CD4-positive, CD25-positive, alpha-beta regulatory T cell (primary cell): Measurements from ENCODE around the gene PAX9. TPM values are rescaled to one million over a fixed set of nuclear protein-coding genes. Genes with fewer than 3 reads are reported as not detected.

Source experiments
- ATAC-seq, 2 donors: fragments of 150-1000 bp; cut with Tn5 transposase; one replicate each; pipeline ENCODE4 v1.10.0; 2021; ENCODE audit warnings: low read depth in 2 of 2, moderate number of reproducible peaks in 2 of 2, moderate library complexity in 1 of 2
- DNase-seq, 3 donors: peaks; one replicate each; pipeline versions ENCODE4 v3.0.0 to v3.0.0-alpha.2; 2012 to 2022; ENCODE audit warnings: mixed read lengths in 1 of 3
- H3K27ac ChIP-seq: one replicate; pipeline ENCODE4 v1.7.0; 2013; ENCODE audit warnings: mild to moderate bottlenecking, low read length; ENCODE audit not compliant: insufficient read depth, poor library complexity, severe bottlenecking
- H3K27me3 ChIP-seq: one replicate; pipeline ENCODE4 v1.7.0; 2013; ENCODE audit warnings: low read length; ENCODE audit not compliant: control insufficient read depth, insufficient read depth
- H3K36me3 ChIP-seq: one replicate; pipeline ENCODE4 v1.7.0; 2013; ENCODE audit warnings: mild to moderate bottlenecking, low read length, moderate library complexity; ENCODE audit not compliant: control insufficient read depth, insufficient read depth
- H3K4me1 ChIP-seq: 2 replicates; pipeline ENCODE4 v1.7.0; 2013; ENCODE audit warnings: mild to moderate bottlenecking, low read length; ENCODE audit not compliant: insufficient read depth, control insufficient read depth, poor library complexity, severe bottlenecking
- H3K4me3 ChIP-seq: one replicate; pipeline ENCODE4 v1.7.0; 2013; ENCODE audit warnings: low read depth, mild to moderate bottlenecking, low read length, moderate library complexity
- H3K9me3 ChIP-seq, 2 experiments: 1 replicate in 1 of 2; 2 replicates in 1 of 2; pipeline ENCODE4 v1.7.0; 2013; ENCODE audit warnings: low read length in 2 of 2, mild to moderate bottlenecking in 1 of 2, moderate library complexity in 1 of 2; ENCODE audit not compliant: control insufficient read depth in 2 of 2
- H3K27ac Mint-ChIP-seq, 3 donors: one replicate each; pipeline ENCODE4 v1.8.0; 2020 to 2022; ENCODE audit warnings: mild to moderate bottlenecking in 3 of 3, mixed read lengths in 3 of 3, moderate library complexity in 2 of 3
- H3K27me3 Mint-ChIP-seq: one replicate; pipeline ENCODE4 v1.8.0; 2022; ENCODE audit warnings: mild to moderate bottlenecking, mixed read lengths
- H3K36me3 Mint-ChIP-seq: one replicate; pipeline ENCODE4 v1.8.0; 2020; ENCODE audit warnings: mixed read lengths
- H3K4me1 Mint-ChIP-seq, 4 donors: one replicate each; pipeline ENCODE4 v1.8.0; 2020 to 2022; ENCODE audit warnings: mixed read lengths in 4 of 4, mild to moderate bottlenecking in 1 of 4
- H3K4me3 Mint-ChIP-seq, 4 donors: one replicate each; pipeline ENCODE4 v1.8.0; 2020 to 2022; ENCODE audit warnings: mild to moderate bottlenecking in 4 of 4, mixed read lengths in 4 of 4, moderate library complexity in 3 of 4
- H3K9me3 Mint-ChIP-seq, 7 donors: one replicate each; pipeline ENCODE4 v1.8.0; 2020 to 2022; ENCODE audit warnings: mixed read lengths in 7 of 7, mild to moderate bottlenecking in 3 of 7, moderate library complexity in 2 of 7
- polyA plus RNA-seq, 4 donors: library from polyadenylated mRNA; unstranded; fragments of 300-500 nt; fragmentation: Illumina TruSeq; gene quantifications; one replicate each; pipeline ENCODE4 v1.2.3, GENCODE V29; 2021
- total RNA-seq: library from RNA; stranded (reverse); gene quantifications from one replicate; pipeline ENCODE4 v1.2.3, GENCODE V29; 2022

Gene PAX9
- total and polyA plus RNA-seq, 5 donors from 2014 or later, result 0.14 to 0.46 (median 0.42) TPM; not detected in 1

- Histone ChIP-seq H3K9me3 (no peaks in the 10 kb centered on the region), H3K4me3 (no peak overlapping the region), H3K27ac (no peak overlapping the region), H3K36me3 (no peaks in the 10 kb centered on the region), H3K27me3 (no peaks in the 10 kb centered on the region), H3K4me1 (no peaks in the 10 kb centered on the region)
- H3K27ac Mint-ChIP-seq, result no peak overlapping the region
- peaks cover 0 to 3% (median 0%) of the 10 kb centered on the region in 7 donors for H3K9me3 Mint-ChIP-seq
- no peak overlapping the region for H3K4me3 Mint-ChIP-seq
- no peaks in the 10 kb centered on the region for H3K36me3 Mint-ChIP-seq
- ATAC-seq (no peak), DNase-seq (no peak)
- no peaks in the 10 kb centered on the region for H3K4me1 Mint-ChIP-seq
- no peaks in the 10 kb centered on the region for H3K27me3 Mint-ChIP-seq
These were observed 55.0 kb downstream of the PAX9 start for GRCh38 chr14:36716614-36717184.

GRCh38 chr14:36717363-36717762 is 55.7 kb downstream of the PAX9 start:
- Mint-ChIP-seq H3K27ac (no peak overlapping the region), H3K4me1 (no peaks in the 10 kb centered on the region), H3K4me3 (no peak overlapping the region), H3K36me3 (no peaks in the 10 kb centered on the region), H3K9me3 (peaks cover 0 to 4% (median 0%) of the 10 kb centered on the region in 7 donors), H3K27me3 (no peaks in the 10 kb centered on the region)
- no peak overlapping the region for H3K27ac ChIP-seq
- no peaks in the 10 kb centered on the region for H3K4me1 ChIP-seq
- no peaks in the 10 kb centered on the region for H3K9me3 ChIP-seq
- DNase-seq, result no peak
- no peaks in the 10 kb centered on the region for H3K27me3 ChIP-seq
- ATAC-seq, result no peak
- H3K36me3 ChIP-seq, result no peaks in the 10 kb centered on the region
- H3K4me3 ChIP-seq, result no peak overlapping the region

DNA sequence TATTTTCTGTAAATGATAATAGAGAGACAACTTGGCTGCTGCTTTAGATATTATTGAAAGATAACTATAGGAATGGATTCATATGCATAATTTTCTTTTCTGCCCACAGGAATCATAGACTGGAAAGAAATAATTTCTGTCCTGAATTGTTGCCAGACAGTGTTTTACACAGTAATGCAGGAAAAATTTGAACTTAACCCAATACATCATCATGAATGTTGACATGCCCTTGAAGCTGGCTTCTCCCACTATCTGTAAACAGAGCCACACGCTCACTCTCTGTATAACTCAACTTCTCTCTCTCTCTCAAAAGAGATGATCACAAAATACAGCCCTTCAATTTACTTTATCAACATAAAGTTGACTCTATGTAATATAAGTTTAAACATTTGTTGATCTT is 56.6 kb downstream of the PAX9 start:
- Histone ChIP-seq H3K4me1 (no peaks in the 10 kb centered on the region), H3K27me3 (no peaks in the 10 kb centered on the region), H3K27ac (no peak overlapping the region), H3K36me3 (no peaks in the 10 kb centered on the region), H3K9me3 (no peaks in the 10 kb centered on the region), H3K4me3 (no peak overlapping the region)
- ATAC-seq (no peak), DNase-seq (no peak)
- Mint-ChIP-seq H3K27me3 (no peaks in the 10 kb centered on the region), H3K4me1 (no peaks in the 10 kb centered on the region), H3K9me3 (peaks cover 0 to 4% (median 1%) of the 10 kb centered on the region in 7 donors), H3K27ac (no peak overlapping the region), H3K36me3 (no peaks in the 10 kb centered on the region), H3K4me3 (no peak overlapping the region)

GRCh38 chr14:36719823-36720222 is 58.2 kb downstream of the PAX9 start:
- no peak overlapping the region for H3K27ac Mint-ChIP-seq
- no peak overlapping the region for H3K27ac ChIP-seq
- H3K27me3 Mint-ChIP-seq, result no peaks in the 10 kb centered on the region
- H3K9me3 ChIP-seq, result no peaks in the 10 kb centered on the region
- ATAC-seq (no peak), DNase-seq (no peak)
- H3K4me1 ChIP-seq, result no peaks in the 10 kb centered on the region
- peaks cover 0 to 4% (median 1%) of the 10 kb centered on the region in 7 donors for H3K9me3 Mint-ChIP-seq
- H3K4me3 Mint-ChIP-seq, result no peak overlapping the region
- no peaks in the 10 kb centered on the region for H3K36me3 ChIP-seq
- no peaks in the 10 kb centered on the region for H3K4me1 Mint-ChIP-seq
- H3K36me3 Mint-ChIP-seq, result no peaks in the 10 kb centered on the region
- H3K4me3 ChIP-seq, result no peak overlapping the region
- H3K27me3 ChIP-seq, result no peaks in the 10 kb centered on the region

GRCh38 chr14:36720657-36721056 is 59.0 kb downstream of the PAX9 start:
- no peaks in the 10 kb centered on the region for H3K4me1 Mint-ChIP-seq
- no peaks in the 10 kb centered on the region for H3K9me3 ChIP-seq
- H3K27me3 ChIP-seq, result no peaks in the 10 kb centered on the region
- H3K27me3 Mint-ChIP-seq, result no peaks in the 10 kb centered on the region
- no peaks in the 10 kb centered on the region for H3K36me3 Mint-ChIP-seq
- DNase-seq (no peak), ATAC-seq (no peak)
- H3K27ac Mint-ChIP-seq, result no peak overlapping the region
- peaks cover 0 to 7% (median 1%) of the 10 kb centered on the region in 7 donors for H3K9me3 Mint-ChIP-seq
- no peak overlapping the region for H3K4me3 ChIP-seq
- H3K27ac ChIP-seq, result no peak overlapping the region
- H3K4me3 Mint-ChIP-seq, result no peak overlapping the region
- no peaks in the 10 kb centered on the region for H3K4me1 ChIP-seq
- no peaks in the 10 kb centered on the region for H3K36me3 ChIP-seq

GRCh38 chr14:36721877-36722276 is 60.2 kb downstream of the PAX9 start:
- Histone ChIP-seq H3K27me3 (no peaks in the 10 kb centered on the region), H3K4me3 (no peak overlapping the region), H3K9me3 (no peaks in the 10 kb centered on the region), H3K36me3 (no peaks in the 10 kb centered on the region), H3K4me1 (no peaks in the 10 kb centered on the region), H3K27ac (no peak overlapping the region)
- Mint-ChIP-seq H3K4me1 (no peaks in the 10 kb centered on the region), H3K4me3 (no peak overlapping the region), H3K27ac (no peak overlapping the region), H3K27me3 (no peaks in the 10 kb centered on the region), H3K9me3 (peaks cover 0 to 7% (median 1%) of the 10 kb centered on the region in 7 donors), H3K36me3 (no peaks in the 10 kb centered on the region)
- DNase-seq (no peak), ATAC-seq (no peak)

DNA sequence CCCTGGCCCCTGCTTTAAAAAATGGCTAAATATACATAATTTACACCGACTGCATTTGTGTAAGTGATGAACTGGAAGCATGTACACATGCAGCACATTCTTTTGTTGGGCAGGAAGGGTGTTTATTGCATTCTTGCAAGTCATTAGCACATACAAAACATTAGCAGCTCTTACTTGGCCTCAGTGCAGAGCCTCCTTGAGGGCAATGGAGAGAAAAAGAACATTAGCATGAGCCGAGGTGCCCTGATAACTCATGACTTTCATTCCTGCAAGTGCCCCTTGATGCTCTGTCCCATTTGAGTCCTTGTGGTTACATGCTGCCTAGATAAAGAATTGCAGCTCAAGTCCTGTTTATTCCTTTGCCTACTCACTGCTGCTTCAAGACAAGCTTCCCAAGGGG is 61.9 kb downstream of the PAX9 start:
- H3K36me3 ChIP-seq, result no peaks in the 10 kb centered on the region
- no peaks in the 10 kb centered on the region for H3K27me3 ChIP-seq
- no peaks in the 10 kb centered on the region for H3K4me1 Mint-ChIP-seq
- no peaks in the 10 kb centered on the region for H3K4me1 ChIP-seq
- no peak for DNase-seq
- H3K9me3 Mint-ChIP-seq, result peaks cover 0 to 7% (median 1%) of the 10 kb centered on the region in 7 donors
- no peaks in the 10 kb centered on the region for H3K36me3 Mint-ChIP-seq
- H3K27me3 Mint-ChIP-seq, result no peaks in the 10 kb centered on the region
- no peak overlapping the region for H3K27ac Mint-ChIP-seq
- no peak for ATAC-seq
- H3K27ac ChIP-seq, result no peak overlapping the region
- no peaks in the 10 kb centered on the region for H3K9me3 ChIP-seq
- no peak overlapping the region for H3K4me3 Mint-ChIP-seq
- no peak overlapping the region for H3K4me3 ChIP-seq

DNA sequence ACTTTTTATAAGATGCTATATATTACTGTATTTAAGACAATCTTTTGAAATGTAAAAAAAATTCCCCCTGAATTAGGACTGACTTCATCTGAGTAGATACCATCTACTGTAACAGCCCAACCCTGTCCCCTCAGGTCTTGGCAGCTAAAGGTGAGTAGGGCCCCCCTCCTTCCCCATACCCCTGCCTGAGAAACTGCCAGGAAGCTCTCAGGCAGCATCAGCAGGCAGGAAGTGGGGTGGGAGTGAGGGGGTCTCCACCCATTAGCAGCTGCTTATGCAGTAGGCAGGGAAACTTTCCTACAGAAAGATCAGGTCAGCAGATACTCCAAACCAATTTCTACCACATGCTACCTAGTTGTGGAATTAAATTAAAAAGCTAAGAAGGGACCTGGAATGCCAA is 62.5 kb downstream of the PAX9 start:
- no peak for ATAC-seq
- H3K9me3 Mint-ChIP-seq, result peaks cover 0 to 7% (median 1%) of the 10 kb centered on the region in 7 donors

More for the DNA sequence above, 62.5 kb downstream of the PAX9 start:
- Mint-ChIP-seq H3K27ac (no peak overlapping the region), H3K4me3 (no peak overlapping the region), H3K27me3 (no peaks in the 10 kb centered on the region), H3K4me1 (no peaks in the 10 kb centered on the region), H3K36me3 (no peaks in the 10 kb centered on the region)
- H3K9me3 ChIP-seq, result no peaks in the 10 kb centered on the region
- no peak for DNase-seq
- no peaks in the 10 kb centered on the region for H3K36me3 ChIP-seq
- H3K4me1 ChIP-seq, result no peaks in the 10 kb centered on the region
- H3K4me3 ChIP-seq, result no peak overlapping the region
- H3K27me3 ChIP-seq, result no peaks in the 10 kb centered on the region
- no peak overlapping the region for H3K27ac ChIP-seq
